HG03175 (cell line): ENCODE results near the gene ZSCAN31.

Source experiments
- ATAC-seq: cut with Tn5 transposase; IDR thresholded peaks from one replicate; pipeline ENCODE4 v1.9.1; 2021; ENCODE audit warnings: mild to moderate bottlenecking, moderate library complexity; ENCODE audit not compliant: unreplicated experiment

The ZSCAN31 gene

GRCh38 chr6:28353981-28354676, 18.2 kb upstream of the ZSCAN31 start:
- ATAC-seq: no peak

GRCh38 chr6:28353356-28353755, 17.4 kb upstream of the ZSCAN31 start:
- no peak for ATAC-seq

- no peak for ATAC-seq
Measured at GRCh38 chr6:28351493-28351925, 15.6 kb upstream of the ZSCAN31 start.

GRCh38 chr6:28351087-28351486, 15.1 kb upstream of the ZSCAN31 start:
- no peak for ATAC-seq

GRCh38 chr6:28349892-28350737, 14.2 kb upstream of the ZSCAN31 start, which contains the start of gene ZKSCAN3:
ZKSCAN3 (plus strand) TSS chr6:28349947; CDS start chr6:28359587, 9,640 bp downstream.
- ATAC-seq: peak; percentile 94

- ATAC-seq: no peak
Measured at GRCh38 chr6:28349344-28349891, 13.5 kb upstream of the ZSCAN31 start.

GRCh38 chr6:28347119-28347518, 11.2 kb upstream of the ZSCAN31 start:
- no peak for ATAC-seq

GRCh38 chr6:28345201-28345600, 9.3 kb upstream of the ZSCAN31 start:
- ATAC-seq: no peak

- ATAC-seq: no peak
Measured at GRCh38 chr6:28343898-28344677, 8.1 kb upstream of the ZSCAN31 start.

- ATAC-seq: no peak
Measured at GRCh38 chr6:28340310-28341095, 4.6 kb upstream of the ZSCAN31 start.

- ATAC-seq: no peak
Measured at GRCh38 chr6:28337121-28337520, 1.2 kb upstream of the ZSCAN31 start.

GRCh38 chr6:28336284-28337120, 554 bp upstream of the ZSCAN31 start:
- peak; percentile 53 for ATAC-seq

- no peak for ATAC-seq
Measured at GRCh38 chr6:28335040-28335563, 846 bp downstream of the ZSCAN31 start.

GRCh38 chr6:28334286-28335039, 1.5 kb downstream of the ZSCAN31 start:
- no peak for ATAC-seq

- no peak for ATAC-seq
Measured at GRCh38 chr6:28333599-28334018, 2.3 kb downstream of the ZSCAN31 start.

- ATAC-seq: no peak
Measured at GRCh38 chr6:28333047-28333446, 2.9 kb downstream of the ZSCAN31 start.

- no peak for ATAC-seq
Measured at GRCh38 chr6:28330041-28330440, 5.9 kb downstream of the ZSCAN31 start.

GRCh38 chr6:28326371-28326948, 9.5 kb downstream of the ZSCAN31 start:
- ATAC-seq: no peak
